ENCODE data around the gene FZR1. TPM values are rescaled to one million over a fixed set of nuclear protein-coding genes. Genes with fewer than 3 reads are reported as not detected.
"Not testable (repeated sequence)": the region's sequence is repeated elsewhere in the genome, so short reads cannot be mapped to it uniquely, and the experiment has no call there.

The FZR1 gene
- total RNA-seq, 2 experiments from 2014 or later, result 40.3 to 46.3 TPM

- no peak for DNase-seq
- H3K36me3 Mint-ChIP-seq (ENCODE audit: low read depth), result peaks cover 5% of the 10 kb centered on the region
- intact Hi-C loops (cut with micrococcal nuclease), result no loop called here
- H3K27ac Mint-ChIP-seq, result no peak overlapping the region
- H3K4me3 Mint-ChIP-seq, result no peak overlapping the region
- no peaks in the 10 kb centered on the region for H3K27me3 Mint-ChIP-seq (ENCODE audit: low read depth)
- H3K4me1 Mint-ChIP-seq (ENCODE audit: low read depth), result peaks cover 34% of the 10 kb centered on the region
- CTCF ChIA-PET, result interaction anchor here (0.9 to 1.1 kb wide), 2 partner anchors 18 to 42 kb away, joined by 3 read pairs; no protein-coding TSS in a partner anchor
- H3K9me3 Mint-ChIP-seq, result no peaks in the 10 kb centered on the region
These were observed 3.0 kb upstream of the FZR1 start for GRCh38 chr19:3503036-3503572.

- H3K4me3 Mint-ChIP-seq, result peak overlapping the region; percentile 90
- peaks cover 38% of the 10 kb centered on the region for H3K4me1 Mint-ChIP-seq (ENCODE audit: low read depth)
- no peaks in the 10 kb centered on the region for H3K9me3 Mint-ChIP-seq
- intact Hi-C loops (cut with micrococcal nuclease), result loop anchor here (5.0 kb wide), 3 partner anchors 308 to 968 kb away; partner anchors contain the start of genes HDGFL2 and ZBTB7A
- CTCF ChIA-PET, result interaction anchor here (1.1 kb wide), 2 partner anchors 13 to 19 kb away, joined by 3 read pairs; no protein-coding TSS in a partner anchor
- no peak overlapping the region for H3K27ac Mint-ChIP-seq
- H3K27me3 Mint-ChIP-seq (ENCODE audit: low read depth), result no peaks in the 10 kb centered on the region
- peaks cover 7% of the 10 kb centered on the region for H3K36me3 Mint-ChIP-seq (ENCODE audit: low read depth)
- no peak for DNase-seq
These were observed 1.4 kb upstream of the FZR1 start for GRCh38 chr19:3504735-3505134.

DNA sequence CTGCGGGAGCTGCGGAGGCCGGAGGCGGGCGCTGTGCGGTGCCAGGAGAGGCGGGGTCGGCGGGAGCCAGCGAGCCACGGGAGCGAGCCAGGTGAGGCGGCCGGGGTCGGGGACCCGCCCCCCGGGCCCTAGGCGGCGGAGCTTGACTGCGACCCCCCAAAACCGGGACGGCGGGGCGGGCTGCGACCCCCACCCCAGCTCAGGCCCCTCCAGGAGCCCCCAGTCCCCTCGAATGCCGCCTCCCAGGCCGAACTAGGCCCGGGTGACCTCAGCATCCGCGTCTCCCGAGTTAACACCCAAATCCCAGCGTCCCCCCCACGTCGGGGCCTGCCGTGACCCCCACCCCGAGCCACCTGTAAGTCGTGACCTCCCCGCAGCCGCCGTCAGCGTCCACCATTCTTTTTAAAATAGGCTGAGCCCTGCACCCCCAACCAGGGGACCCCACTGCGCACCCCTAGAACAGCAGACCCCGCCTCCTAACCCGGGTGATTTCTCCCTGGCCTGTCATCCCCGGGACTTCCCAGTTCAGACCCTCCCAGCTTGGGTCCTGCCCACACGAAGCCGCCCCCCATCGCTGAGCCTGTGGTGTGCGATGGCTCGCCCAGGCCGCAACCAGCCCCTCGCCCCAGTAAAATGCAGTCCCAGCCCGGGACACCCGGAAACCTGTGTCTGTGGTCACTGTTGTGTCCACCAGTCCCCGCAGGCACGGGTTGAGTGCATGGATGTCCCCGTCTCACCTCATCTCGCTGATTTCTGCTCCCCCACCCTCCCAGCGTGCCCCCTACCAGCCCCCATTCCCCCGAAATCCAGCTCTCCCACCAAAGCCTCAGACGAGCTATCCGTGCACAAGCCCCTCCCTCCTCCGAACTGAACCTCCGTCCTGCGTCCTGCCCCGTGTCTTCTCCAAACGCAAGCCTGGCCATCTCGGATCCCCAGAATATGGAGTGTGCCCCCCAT, 551 bp downstream of the FZR1 start:
- Mint-ChIP-seq H3K4me3 (peak overlapping the region; percentile 90), H3K9me3 (no peaks in the 10 kb centered on the region), H3K27ac (peak overlapping the region; percentile 71), H3K4me1 (ENCODE audit: low read depth) (peaks cover 36% of the 10 kb centered on the region), H3K27me3 (ENCODE audit: low read depth) (no peaks in the 10 kb centered on the region), H3K36me3 (ENCODE audit: low read depth) (peaks cover 10% of the 10 kb centered on the region)
- intact Hi-C loops (cut with micrococcal nuclease), result loop anchor here (1.0 to 5.0 kb wide), 6 partner anchors 50 to 966 kb away; partner anchors contain the start of genes HDGFL2, HMG20B, MFSD12 and ZBTB7A
- peak; percentile 45 for DNase-seq
- CTCF ChIA-PET, result interaction anchor here (1.2 kb wide), 1 partner anchor 22 kb away, joined by 4 read pairs; no protein-coding TSS in a partner anchor

DNA sequence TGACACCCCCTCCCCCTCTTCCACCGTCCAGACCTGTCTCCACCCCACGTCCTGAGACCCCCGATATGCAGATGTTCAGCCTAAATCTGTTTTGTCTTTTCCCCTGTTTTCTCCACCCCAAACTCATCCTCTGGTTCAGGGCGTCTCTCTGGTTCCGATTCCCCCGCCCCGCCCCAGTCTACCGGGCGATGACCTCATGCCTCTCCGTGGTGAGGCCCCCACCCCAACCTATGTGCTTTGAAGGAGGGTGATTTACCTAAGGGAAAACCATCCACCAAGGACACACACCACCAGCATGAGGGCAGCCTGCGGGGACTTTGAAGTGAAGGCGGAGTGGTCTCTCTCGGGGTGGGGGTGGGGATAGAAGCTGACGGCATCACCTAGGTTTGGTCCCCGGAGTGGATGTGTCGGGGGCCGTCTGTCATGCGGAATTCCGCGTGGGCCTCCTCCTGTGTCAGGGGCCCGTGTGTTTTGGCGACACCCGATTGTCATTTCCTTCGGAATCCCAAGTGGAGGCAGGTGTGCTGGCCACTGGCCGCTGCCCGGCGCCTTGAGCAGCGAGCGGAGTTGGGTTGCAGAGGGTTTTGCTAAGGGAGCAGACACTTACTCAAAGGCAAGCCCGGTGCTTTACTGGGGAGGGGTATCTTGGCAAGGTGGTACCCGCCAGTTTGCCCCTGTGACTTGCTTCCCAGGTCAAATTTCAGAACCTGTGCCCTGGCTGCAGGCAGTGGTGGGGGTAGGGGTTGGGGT, 1.4 kb downstream of the FZR1 start:
- Mint-ChIP-seq H3K27me3 (ENCODE audit: low read depth) (no peaks in the 10 kb centered on the region), H3K4me3 (peak overlapping the region; percentile 90), H3K36me3 (ENCODE audit: low read depth) (peaks cover 10% of the 10 kb centered on the region), H3K27ac (peak overlapping the region; percentile 71), H3K4me1 (ENCODE audit: low read depth) (peaks cover 39% of the 10 kb centered on the region), H3K9me3 (no peaks in the 10 kb centered on the region)
- intact Hi-C loops (cut with micrococcal nuclease), result loop anchor here (2.0 to 5.0 kb wide), 4 partner anchors 49 to 965 kb away; partner anchors contain the start of genes HDGFL2, MFSD12 and ZBTB7A
- CTCF ChIA-PET, result interaction anchor here (1.2 kb wide), 1 partner anchor 22 kb away, joined by 4 read pairs; no protein-coding TSS in a partner anchor
- DNase-seq, result peak; percentile 69

DNA sequence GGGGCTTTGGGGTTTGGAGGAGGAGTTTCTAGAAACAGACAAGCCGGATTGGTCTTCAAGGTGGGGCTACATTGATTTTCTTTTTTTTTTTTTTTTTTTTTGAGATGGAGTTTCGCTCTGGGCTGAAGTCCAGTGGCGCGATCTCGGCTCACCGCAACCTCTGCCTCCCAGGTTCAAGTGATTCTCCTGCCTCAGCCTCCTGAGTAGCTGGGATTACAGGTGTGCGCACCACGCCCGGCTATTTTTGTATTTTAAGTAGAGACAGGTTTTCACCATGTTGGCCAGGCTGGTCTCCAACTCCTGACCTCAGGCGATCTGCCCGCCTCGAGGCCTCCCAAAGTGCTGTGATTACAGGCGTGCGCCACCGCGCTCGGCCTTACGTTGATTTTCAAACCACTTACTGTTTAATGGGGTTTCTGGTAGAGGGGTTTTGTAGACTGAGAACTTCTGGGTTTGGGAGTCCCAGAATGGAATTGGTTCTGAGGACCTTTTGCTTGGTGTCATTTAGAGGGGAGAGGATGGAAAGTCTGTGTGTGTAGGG, 2.1 kb downstream of the FZR1 start:
- H3K27ac Mint-ChIP-seq; H3K27me3 Mint-ChIP-seq (ENCODE audit: low read depth); H3K9me3 Mint-ChIP-seq; CTCF ChIA-PET; DNase-seq: not testable (repeated sequence)
- Mint-ChIP-seq H3K4me1 (ENCODE audit: low read depth) (peaks cover 41% of the 10 kb centered on the region), H3K4me3 (peak overlapping the region; percentile 15), H3K36me3 (ENCODE audit: low read depth) (peaks cover 10% of the 10 kb centered on the region)
- intact Hi-C loops (cut with micrococcal nuclease), result loop anchor here (5.0 kb wide), 3 partner anchors 304 to 964 kb away; partner anchors contain the start of genes HDGFL2 and ZBTB7A

DNA sequence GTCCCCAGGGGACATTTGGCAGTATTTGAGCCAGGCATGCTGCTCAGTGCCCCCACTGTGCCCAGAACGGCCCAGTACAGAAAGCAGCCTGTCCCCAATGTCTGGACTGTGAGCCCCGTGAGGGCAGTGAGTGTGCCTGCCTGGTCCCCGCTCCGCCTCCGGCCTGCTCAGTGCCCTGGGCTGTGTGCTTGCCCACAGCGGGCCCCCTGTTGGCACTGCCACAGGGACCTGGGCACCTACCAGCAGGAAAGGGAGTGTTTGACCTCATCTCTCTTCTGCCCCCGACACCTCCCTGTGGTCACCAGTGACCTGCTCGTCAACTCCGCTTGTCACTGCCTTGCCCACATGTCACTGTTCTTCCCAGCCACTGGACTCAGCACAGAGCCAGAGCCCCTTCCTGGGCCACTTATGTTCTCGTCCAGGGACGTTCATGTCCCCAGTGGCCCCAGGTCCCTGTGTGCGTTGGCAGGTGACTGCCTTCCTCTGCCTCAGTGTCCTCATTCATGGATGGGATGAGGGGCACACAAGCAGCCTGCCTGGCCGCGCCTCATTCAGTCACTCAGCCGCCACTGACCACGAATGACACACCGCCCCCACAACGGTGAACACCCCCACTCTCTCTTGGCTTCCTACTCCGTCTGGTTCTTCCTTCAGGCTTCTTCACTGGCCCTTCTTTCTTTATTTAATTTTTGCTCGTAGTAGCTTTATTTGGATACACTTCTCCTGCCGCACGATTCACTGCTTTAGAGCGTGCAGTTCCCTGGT, 2.8 kb downstream of the FZR1 start:
- intact Hi-C loops (cut with micrococcal nuclease), result loop anchor here (5.0 kb wide), 3 partner anchors 303 to 963 kb away; partner anchors contain the start of genes HDGFL2 and ZBTB7A
- H3K27me3 Mint-ChIP-seq (ENCODE audit: low read depth), result no peaks in the 10 kb centered on the region
- H3K9me3 Mint-ChIP-seq, result no peaks in the 10 kb centered on the region
- CTCF ChIA-PET, result no interaction called here
- H3K4me1 Mint-ChIP-seq (ENCODE audit: low read depth), result peaks cover 41% of the 10 kb centered on the region
- peaks cover 10% of the 10 kb centered on the region for H3K36me3 Mint-ChIP-seq (ENCODE audit: low read depth)
- H3K4me3 Mint-ChIP-seq, result peak overlapping the region; percentile 21
- DNase-seq, result no peak
- H3K27ac Mint-ChIP-seq, result no peak overlapping the region

GRCh38 chr19:3509566-3509989, 3.5 kb downstream of the FZR1 start:
- H3K36me3 Mint-ChIP-seq (ENCODE audit: low read depth), result peaks cover 10% of the 10 kb centered on the region
- H3K27ac Mint-ChIP-seq, result no peak overlapping the region
- H3K4me3 Mint-ChIP-seq, result no peak overlapping the region
- H3K4me1 Mint-ChIP-seq (ENCODE audit: low read depth), result peaks cover 43% of the 10 kb centered on the region
- H3K9me3 Mint-ChIP-seq, result no peaks in the 10 kb centered on the region
- no peaks in the 10 kb centered on the region for H3K27me3 Mint-ChIP-seq (ENCODE audit: low read depth)
- peak; percentile 16 for DNase-seq
- CTCF ChIA-PET, result no interaction called here
- intact Hi-C loops (cut with micrococcal nuclease), result loop anchor here (5.0 kb wide), 3 partner anchors 303 to 963 kb away; partner anchors contain the start of genes HDGFL2 and ZBTB7A

DNA sequence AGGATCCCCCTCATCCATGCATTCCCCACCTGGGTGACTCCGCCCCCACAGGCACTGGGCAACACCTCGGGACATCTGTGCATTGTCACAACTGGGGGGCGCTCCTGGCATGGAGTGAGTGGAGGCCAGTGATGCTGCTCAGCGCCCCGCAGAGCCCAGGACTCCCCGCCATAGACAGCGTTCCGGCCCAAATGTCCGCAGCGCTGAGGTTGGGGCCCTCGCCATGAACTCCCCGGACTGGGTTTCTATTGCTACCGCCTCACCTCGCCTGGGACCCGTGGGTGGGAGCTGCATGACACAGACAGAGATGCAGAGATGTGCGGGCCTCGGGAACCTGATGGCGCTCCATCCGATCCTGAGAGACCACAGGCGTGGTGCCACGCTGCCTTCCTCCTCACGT, 4.6 kb downstream of the FZR1 start:
- H3K4me1 Mint-ChIP-seq (ENCODE audit: low read depth), result peaks cover 45% of the 10 kb centered on the region
- no peaks in the 10 kb centered on the region for H3K9me3 Mint-ChIP-seq
- CTCF ChIA-PET, result no interaction called here
- intact Hi-C loops (cut with micrococcal nuclease), result no loop called here
- no peak for DNase-seq
- H3K36me3 Mint-ChIP-seq (ENCODE audit: low read depth), result peaks cover 10% of the 10 kb centered on the region
- H3K27me3 Mint-ChIP-seq (ENCODE audit: low read depth), result no peaks in the 10 kb centered on the region
- no peak overlapping the region for H3K4me3 Mint-ChIP-seq
- H3K27ac Mint-ChIP-seq, result no peak overlapping the region

DNA sequence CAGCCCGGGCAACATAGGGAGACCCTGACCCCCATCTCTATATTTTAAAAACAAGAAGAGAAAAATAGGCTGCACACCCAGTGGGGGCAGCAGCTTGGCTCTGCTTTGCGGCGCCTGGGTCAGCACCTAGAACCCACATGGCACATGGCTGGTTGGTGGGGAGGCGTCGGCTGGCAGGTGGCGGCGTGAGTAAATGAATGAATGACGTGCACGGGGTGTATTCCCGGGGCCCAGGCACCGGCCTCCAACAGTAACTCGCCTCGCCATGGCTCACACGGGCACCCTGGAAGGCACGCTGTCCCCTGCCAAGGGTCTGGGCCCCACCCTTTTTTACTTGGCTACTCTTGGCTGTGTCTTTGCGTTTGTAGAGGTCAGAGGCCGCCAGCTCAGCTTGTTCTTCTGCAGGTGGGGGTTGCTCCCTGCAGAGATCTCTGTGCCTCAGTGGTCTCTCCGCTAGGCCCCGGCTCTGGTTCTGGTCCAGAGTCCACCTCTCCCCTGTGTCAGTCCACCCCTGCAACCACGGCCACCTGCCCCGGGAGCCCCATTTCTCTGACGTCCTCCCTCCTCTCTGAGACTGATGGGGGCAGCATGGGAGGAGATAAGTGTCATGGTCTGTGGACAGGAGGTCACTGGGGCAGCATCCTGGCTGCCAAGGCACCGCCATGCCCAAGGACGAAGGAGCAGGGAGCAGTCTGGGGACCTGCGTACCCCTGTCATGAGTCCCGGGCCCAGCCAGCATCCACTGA, 5.6 kb downstream of the FZR1 start:
- H3K27ac Mint-ChIP-seq, result no peak overlapping the region
- H3K27me3 Mint-ChIP-seq (ENCODE audit: low read depth), result no peaks in the 10 kb centered on the region
- H3K36me3 Mint-ChIP-seq (ENCODE audit: low read depth), result peaks cover 10% of the 10 kb centered on the region
- intact Hi-C loops (cut with micrococcal nuclease), result no loop called here
- CTCF ChIA-PET, result interaction anchor here (0.7 kb wide), 1 partner anchor 26 kb away, joined by 3 read pairs; no protein-coding TSS in a partner anchor
- no peaks in the 10 kb centered on the region for H3K9me3 Mint-ChIP-seq
- H3K4me3 Mint-ChIP-seq, result no peak overlapping the region
- no peak for DNase-seq
- peaks cover 53% of the 10 kb centered on the region for H3K4me1 Mint-ChIP-seq (ENCODE audit: low read depth)

DNA sequence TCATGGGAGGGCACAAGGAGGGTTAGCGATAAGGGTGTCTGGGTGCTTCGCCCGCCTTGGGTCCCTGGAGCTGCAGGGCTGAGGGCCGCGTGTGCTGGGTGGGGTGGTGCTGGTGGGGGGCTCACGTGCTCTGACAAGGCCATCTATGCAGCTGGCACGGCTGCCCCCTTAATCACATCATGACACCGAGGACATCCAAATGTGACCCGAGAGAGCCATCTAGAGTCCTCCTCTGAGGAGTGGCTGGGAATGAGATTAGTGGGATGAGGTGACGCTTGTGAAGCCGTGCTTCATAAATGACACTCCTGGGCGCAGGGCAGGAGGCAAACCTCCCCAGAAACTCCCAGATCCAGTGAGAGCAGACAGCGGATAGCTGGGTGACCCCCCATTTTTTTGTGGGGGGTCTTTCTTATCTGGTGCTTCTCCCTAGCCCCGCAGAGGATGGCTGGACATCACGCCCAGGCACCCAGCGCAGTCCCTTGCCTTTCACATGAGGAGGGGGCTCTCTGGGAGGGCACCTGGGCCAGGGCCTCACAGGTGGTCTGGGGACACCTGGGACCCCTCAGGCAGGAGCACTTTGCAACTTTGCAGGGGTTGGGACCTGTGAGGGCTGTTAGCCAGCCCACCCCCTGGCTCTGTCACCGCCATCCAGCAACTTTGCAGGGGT, 6.6 kb downstream of the FZR1 start:
- H3K36me3 Mint-ChIP-seq (ENCODE audit: low read depth), result peaks cover 5% of the 10 kb centered on the region
- no peak overlapping the region for H3K27ac Mint-ChIP-seq
- no peak for DNase-seq
- intact Hi-C loops (cut with micrococcal nuclease), result no loop called here
- no peaks in the 10 kb centered on the region for H3K9me3 Mint-ChIP-seq
- H3K4me1 Mint-ChIP-seq (ENCODE audit: low read depth), result peaks cover 51% of the 10 kb centered on the region
- no peak overlapping the region for H3K4me3 Mint-ChIP-seq
- H3K27me3 Mint-ChIP-seq (ENCODE audit: low read depth), result no peaks in the 10 kb centered on the region
- CTCF ChIA-PET, result no interaction called here

Measured in activated naive CD4-positive, alpha-beta T cell treated with anti-CD3 and anti-CD28 coated beads for 36 hours (primary cell).